GM21528 (cell line): ENCODE data around the gene ARL14EP.

Source experiments
- ATAC-seq: cut with Tn5 transposase; IDR thresholded peaks from one replicate; pipeline ENCODE4 v1.9.1; 2021; ENCODE audit warnings: mild to moderate bottlenecking, moderate library complexity; ENCODE audit not compliant: unreplicated experiment, low FRiP score

ARL14EP gene

DNA sequence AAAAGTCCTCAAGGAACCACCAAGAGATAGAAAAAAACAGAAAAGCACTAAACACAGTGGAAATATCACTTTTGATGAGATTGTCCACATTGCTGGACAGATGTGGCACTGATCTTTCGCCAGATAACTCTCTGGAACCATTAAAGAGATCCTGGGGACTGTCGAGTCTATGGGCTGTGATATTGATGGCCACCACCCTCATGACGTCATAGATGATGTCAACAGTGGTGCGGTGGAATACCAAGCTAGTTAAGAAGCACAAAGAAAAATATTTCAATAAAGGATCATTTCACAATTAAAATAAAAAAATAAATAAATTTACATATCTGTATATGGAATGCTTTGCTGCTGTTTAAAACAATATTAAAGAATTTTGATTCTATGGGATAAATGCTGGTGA lies 45.5 kb downstream of the ARL14EP start:
- ATAC-seq: no peak

DNA sequence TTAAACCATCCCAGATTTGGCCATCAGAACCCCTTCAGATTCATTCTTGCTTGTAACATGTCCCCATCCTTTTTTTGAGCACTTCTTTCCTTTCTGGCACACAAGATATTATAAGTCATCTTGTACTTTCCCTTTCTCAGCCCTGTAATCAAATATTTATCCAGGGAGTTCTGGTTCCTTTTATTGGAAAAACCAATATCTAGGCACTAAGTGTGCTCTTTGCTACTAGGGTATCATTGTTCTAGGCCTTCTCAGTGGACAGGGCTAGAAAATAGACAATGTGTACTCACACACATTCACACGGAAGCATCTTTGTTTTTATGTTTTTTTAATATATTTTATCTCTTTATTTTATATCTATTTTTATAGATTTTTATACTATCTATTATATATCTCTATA lies 47.3 kb downstream of the ARL14EP start:
- no peak for ATAC-seq

DNA sequence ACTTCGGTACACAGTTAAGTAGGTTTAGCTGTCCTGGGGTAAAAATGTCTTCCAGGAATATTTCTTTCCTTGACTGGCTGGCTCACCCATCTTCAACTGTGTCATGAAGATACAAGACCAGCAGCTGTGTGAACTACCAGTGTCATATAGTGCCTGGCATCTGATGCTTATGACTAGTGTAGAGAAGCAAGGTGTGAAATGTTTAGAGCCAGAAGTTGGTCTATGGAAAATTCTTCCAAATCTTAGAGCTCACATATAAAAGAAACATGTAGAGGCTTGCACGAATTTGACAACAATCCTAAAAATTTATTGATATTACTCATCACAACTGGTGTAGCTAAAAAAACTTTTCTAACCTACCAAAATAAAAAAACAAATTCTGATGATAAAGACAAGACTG lies 54.4 kb downstream of the ARL14EP start:
- no peak for ATAC-seq

DNA sequence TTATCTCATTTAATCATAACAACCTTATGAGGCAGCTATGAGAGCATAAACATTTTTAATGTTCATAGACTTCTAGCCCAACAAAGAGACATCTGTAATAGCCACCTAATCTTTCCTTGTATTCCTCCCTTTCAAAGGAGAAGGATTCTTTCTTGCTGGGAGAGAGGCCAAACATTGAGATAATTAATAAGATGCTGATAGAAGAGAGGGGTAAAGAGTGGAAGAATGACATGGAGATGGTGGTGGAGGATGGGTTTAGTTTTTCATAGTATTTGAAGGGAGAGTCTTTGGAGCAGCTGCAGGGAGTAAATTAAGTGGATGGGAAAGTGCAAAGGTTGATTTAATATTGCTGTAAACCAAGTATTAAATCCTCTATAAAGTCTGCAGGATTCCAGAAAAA lies 57.9 kb downstream of the ARL14EP start:
- no peak for ATAC-seq

DNA sequence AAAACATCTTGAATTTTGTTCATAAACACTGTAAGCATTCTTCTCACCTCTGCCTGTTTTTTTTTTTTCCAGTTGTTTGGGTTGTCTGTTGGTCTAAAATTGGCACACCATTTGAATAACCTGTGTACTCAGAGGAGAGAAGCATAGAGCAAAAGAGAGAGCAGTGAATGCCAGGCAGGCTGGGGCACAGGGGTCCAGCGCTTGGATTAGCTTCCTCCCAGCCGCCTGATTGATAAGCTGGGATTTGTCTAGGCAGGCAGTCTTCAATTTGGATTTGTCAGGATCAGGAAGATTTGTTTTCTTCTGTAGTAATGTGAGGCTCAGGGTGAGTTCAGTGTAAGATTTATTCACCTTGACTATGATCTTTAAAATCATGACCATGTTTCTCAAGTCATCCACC lies 59.0 kb downstream of the ARL14EP start:
- ATAC-seq: no peak
